Skin of body (tissue), 2 donors: ENCODE results near the gene PRR7. TPM values are rescaled to one million over a fixed set of nuclear protein-coding genes. Genes with fewer than 3 reads are reported as not detected.

Experiments used
- DNase-seq: peaks from one replicate; lab custom pipeline; 2025; lab: John Stamatoyannopoulos, UW
- total RNA-seq: library from RNA; depleted of rRNA; stranded (reverse); fragments of >200 nt; gene quantifications from one replicate; pipeline ENCODE4 v1.2.3, GENCODE V29; 2014

The PRR7 gene
- total RNA-seq, 1 donor from 2014 or later = 1.1 TPM

GRCh38 chr5:177468685-177469628, 22.3 kb downstream of the PRR7 start:
- peak; percentile 37 for DNase-seq

DNA sequence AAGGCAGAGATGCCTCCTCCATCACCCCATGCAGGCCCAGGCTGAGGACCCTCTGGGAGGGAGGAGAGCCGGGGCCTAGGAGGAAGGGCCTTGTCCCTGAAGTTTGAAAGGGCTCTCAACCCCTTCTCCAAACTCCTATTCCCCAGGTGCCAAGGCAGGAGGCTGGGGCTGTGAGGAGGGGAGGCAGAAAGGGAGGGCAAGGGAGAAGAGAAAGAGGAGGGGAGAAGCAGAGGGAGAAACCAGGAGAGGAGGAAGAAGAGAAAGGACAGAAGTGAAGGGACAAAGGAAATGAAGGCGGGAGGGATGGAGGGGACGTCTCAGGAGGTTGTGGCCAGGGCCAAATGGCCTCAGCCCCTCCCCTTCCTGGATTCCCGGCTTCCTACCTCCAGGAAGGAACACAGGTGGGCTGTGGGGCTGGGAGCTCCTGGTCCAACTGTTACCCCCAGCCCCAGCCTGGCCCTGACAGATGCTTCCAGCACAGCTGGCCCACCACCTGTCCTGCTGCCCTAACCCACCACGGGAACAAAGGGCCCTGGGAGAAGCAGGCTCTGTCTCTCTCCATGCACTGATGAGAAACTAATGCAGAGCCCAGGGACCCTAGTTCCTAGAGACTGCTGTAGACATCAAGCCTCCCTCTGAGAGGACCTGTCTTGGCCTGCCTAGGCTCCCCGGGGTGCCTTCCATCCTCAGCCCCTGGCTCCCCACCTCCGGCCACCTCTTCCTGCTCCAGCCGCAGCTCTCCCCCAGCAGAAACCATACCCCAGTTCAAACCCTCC, 23.3 kb downstream of the PRR7 start:
- no peak for DNase-seq

DNA sequence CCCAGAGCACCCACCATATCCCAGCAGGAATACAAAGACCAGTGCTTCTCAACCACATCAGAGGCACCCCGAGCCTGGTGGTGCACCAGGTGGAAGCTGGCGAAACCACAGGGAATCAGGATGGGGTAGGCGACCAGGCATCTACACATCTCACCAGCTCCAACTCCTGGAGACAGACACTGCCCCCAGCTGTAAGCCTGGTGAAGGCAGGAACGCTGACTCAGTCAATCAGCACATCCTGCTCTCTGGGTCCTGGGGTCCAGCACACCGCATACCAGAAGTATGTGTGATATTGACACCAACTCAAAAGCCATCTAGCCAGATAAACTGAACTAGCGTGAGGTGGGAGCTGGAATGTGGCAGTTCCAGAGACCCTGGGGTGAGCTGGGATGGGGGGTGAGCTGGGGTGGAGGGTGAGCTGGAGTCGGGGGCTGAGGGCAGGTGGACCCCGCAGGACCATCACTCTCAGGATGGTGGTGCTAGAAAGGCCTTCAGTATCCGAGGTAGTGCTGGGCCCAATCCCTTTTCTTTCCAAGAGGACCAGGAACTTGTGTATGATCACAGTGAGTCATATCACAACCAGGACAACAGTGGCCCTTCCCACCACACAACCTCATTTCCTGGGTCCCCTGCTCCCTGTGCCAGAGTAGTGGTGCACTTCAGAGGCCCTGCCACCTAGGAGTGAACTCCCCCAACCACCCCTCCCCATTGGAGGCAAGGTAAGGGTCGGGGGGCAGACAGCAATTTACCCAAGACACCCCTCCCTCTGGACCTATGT, 24.3 kb downstream of the PRR7 start:
- no peak for DNase-seq

- no peak for DNase-seq
Measured at GRCh38 chr5:177471610-177472356, 25.2 kb downstream of the PRR7 start.

DNA sequence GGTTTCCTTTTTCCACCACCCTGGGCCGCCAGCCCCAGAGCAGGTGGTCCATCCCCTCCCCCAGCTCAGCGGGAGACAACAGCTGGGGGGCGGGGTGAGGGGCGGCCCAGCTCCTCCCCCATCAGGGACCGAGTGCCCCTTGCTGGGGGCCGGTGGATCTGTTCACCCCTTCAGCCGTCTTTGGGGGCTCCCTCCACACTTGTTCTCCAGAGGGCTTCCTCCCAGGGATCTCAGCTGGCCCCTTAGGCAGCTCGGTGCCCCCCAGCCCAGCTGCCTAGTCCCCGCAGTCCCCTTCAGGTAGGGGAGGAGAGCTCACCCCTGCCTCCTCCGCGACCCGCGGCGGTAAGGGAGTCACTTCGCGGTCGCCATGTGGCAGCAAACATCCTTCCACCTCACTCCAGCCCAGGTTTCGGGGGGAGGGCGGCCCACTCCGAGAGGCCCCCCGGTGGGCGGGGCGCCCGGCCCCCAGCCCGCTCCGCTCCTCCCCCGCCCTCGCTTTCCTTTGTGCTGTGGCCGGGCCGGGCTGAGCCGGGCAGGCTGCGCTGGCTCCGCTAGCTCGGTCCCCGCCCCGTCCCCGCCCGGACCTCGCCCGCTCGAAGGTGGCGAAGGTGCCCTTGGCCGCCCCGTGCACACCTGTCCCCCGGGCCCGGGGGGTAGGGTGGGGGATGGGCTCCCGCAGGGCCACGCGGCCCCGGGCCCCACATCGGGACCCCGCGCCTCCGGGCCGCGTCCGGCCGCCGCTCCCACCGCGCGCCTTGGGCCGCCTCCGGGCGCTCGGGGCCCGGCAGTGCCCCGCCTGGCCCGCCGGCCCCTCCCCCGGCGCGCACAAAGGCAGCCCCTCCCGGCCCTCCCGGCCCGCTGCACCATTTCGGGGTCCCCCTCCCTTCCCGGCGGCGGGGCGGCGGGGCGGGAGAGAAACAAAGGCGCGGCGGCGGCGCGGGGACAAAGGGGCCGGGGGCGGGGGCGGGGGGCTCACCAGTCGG, 26.1 kb downstream of the PRR7 start:
- no peak for DNase-seq

DNA sequence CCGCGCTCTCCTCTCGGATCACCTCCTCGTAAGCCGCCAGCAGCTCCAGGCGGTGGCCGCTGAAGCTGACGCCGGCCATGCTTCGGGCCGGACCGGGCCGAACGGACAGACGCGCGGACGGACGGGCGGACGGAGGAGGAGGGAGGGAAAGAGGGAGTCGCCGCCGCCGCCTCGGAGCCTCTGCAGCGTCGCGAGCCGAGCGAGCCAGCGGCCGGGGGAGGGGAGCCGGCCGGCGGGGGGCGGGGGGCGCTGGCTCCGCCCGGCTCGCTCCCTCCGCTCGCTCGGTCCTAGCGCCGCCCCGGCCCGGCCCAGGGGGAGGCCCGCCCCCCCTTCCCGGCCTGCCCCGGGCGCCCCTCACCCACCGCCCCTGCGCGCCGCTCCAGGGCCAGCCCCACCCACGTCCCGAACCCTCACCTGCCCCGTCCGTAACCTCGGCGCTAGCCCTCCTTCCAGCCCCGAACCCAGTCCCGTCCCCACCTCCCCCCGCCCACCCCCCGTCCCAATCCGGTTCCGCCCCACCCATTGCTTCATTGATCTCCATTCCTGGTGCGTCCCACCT, 26.9 kb downstream of the PRR7 start, which contains the start of gene DBN1:
Gene DBN1, minus strand, starts transcription at position 192 of the 559 bp plus-strand sequence. Its CDS starts 113 bp downstream, at position 79.
- peak; percentile 43 for DNase-seq

- DNase-seq = no peak
Measured at GRCh38 chr5:177474002-177474476, 27.4 kb downstream of the PRR7 start.

GRCh38 chr5:177474846-177475562, 28.4 kb downstream of the PRR7 start:
- DNase-seq = no peak

DNA sequence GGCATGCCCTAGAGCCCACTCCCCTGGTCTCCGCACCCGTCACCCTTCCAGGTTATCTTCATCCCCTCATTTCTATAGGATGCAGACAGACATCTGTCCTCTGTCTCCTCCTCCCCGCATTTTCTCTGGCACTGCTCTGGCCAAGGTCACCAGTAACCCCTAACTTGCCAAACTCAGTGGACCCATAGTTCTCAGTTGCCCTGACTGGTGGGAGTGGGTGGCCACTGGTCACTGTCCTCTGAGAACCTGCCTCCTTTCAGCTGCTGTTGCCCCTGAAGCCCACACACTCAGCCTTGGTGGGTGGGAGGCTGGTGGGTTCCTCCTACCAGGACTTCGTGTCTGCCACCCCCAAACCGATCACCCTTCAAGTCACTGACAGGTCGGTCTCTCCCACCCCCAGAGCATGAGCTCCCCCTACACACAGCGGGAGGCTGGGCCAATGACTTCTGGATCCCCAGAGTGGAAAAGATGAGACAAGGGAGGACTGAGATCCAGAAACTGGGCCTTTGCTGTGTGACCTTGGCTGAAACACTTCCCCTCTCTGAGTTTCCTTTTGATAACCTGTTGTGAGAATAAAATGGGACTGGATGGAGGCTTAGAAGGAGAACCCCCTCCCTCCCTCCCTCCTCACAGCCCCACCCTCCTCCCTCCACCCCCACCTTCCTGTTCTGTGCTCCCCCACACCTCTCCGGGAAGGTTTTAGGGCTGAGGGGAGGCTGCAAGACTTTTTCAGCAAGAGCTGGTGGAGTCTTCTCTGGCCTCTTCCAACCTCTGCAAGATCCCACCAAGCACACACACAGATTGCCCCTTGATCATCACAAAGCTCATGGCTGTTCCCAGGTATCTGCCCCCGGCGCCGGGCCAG, 29.2 kb downstream of the PRR7 start:
- no peak for DNase-seq

- DNase-seq = no peak
Measured at GRCh38 chr5:177476531-177477233, 30.1 kb downstream of the PRR7 start.

- no peak for DNase-seq
Measured at GRCh38 chr5:177477701-177478477, 31.3 kb downstream of the PRR7 start.

- DNase-seq = no peak
Measured at GRCh38 chr5:177478711-177479646, 32.4 kb downstream of the PRR7 start.

GRCh38 chr5:177479774-177480173, 33.2 kb downstream of the PRR7 start:
- DNase-seq = no peak

GRCh38 chr5:177482359-177482795, 35.8 kb downstream of the PRR7 start:
- no peak for DNase-seq

GRCh38 chr5:177483042-177483441, 36.4 kb downstream of the PRR7 start:
- DNase-seq = no peak
